ENCODE results near the gene PSAP. TPM values are rescaled to one million over a fixed set of nuclear protein-coding genes. Genes with fewer than 3 reads are reported as not detected.

Gene PSAP
- total RNA-seq: 620 and 1,041 TPM in 2 replicates

GRCh38 chr10:71850743-71851464, at the start of gene PSAP:
Gene PSAP (minus strand): TSS chr10:71851251. CDS start chr10:71851221, 30 bp downstream.

DNA sequence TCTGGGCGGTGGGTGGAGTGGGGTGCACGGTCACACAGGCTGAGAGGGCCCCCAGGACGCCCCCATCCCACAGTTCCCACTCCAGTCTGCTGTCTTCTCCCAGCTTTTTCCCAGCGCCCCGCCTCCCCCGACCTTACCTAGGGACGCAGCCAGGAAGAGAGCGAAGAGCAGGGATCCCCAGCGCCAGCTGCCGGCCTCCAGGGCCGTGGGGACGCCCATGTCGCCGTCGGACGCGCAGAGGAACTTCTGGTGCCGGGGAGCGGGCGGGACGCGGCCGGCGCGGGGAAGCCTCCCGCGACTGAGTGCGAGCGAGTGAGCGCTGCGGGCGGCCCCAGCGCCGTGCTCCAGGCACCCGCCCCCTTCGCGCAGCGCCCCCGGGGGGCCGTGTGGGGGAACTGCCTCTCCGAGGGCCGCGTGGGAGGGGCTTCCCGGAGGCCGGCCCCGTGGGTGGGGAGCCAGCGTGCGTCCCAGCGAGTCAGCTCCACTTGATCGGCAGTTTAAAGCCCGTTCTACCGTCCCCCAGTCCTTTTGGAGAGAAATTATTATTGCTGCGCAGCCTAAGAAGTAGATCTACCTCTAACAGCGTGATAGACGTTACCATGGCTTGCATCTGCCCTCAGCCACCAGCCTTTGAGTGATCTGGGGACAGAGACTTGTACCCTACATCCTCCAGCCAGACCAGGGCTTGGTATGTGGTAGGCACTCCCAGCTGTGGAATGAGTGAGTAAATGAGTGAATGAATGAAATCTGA, 77.7 kb downstream of the PSAP start, which contains the start of gene VSIR:
TSS of gene VSIR (minus strand) at position 300 of the 751 bp plus-strand sequence. CDS start at position 219, 81 bp downstream.

Other genes with a start within 250 kb of the PSAP start
- not detected in 2 replicates for gene C10orf105, start 131.5 kb downstream of the PSAP start, total RNA-seq
- gene VSIR, start 77.7 kb downstream of the PSAP start, total RNA-seq: 25.6 and 34.9 TPM in 2 replicates
- 5.5 and 6.1 TPM in 2 replicates for gene CHST3, start 113.1 kb upstream of the PSAP start, total RNA-seq
- 0.32 and 1.0 TPM in 2 replicates for gene SPOCK2, start 237.3 kb upstream of the PSAP start, total RNA-seq